GM12878 (cell line): ENCODE results near the gene FICD. TPM values are rescaled to one million over a fixed set of nuclear protein-coding genes. Genes with fewer than 3 reads are reported as not detected.

Experiments
- ATAC-seq: fragments of 200-7000 bp; cut with Tn5 transposase; 3 replicates; pipeline ENCODE4 v1.9.1; 2020; ENCODE audit warnings: mild to moderate bottlenecking, moderate library complexity
- BruUV-seq: library from RNA; stranded (reverse); fragments of 400-500 nt; replicated peaks from 2 replicates; lab custom pipeline; 2021; lab: Mats Ljungman, UMichigan
- CTCF ChIA-PET: fragments of 300-600 bp; sonication (Branson Sonifier 250); formaldehyde crosslinking; extraction: SDS; loops from one replicate; lab custom pipeline; 2021; ENCODE audit warnings: inconsistent platforms; lab: Yijun Ruan, JAX
- POLR2A ChIA-PET: fragments of 350-600 bp; formaldehyde crosslinking; extraction: SDS; loops from one replicate; lab custom pipeline; 2021; ENCODE audit warnings: inconsistent platforms; lab: Charles Lee
- RAD21 ChIA-PET: fragments of 300-600 bp; sonication (Branson Sonifier 250); formaldehyde crosslinking; loops from one replicate; lab custom pipeline; 2023; ENCODE audit warnings: antibody characterized with exemption; ENCODE audit not compliant: unreplicated experiment; lab: Charles Lee
- SMC1A ChIA-PET: fragments of 300-600 bp; sonication (Branson Sonifier 250); formaldehyde crosslinking; loops from one replicate; lab custom pipeline; 2023; ENCODE audit not compliant: unreplicated experiment, uncharacterized antibody; lab: Charles Lee
- DNase-seq: peaks from one replicate; pipeline ENCODE4 v3.0.0-alpha.2; 2011; ENCODE audit warnings: low read depth, low spot score
- FAIRE-seq: peaks from 3 replicates; lab custom pipeline; 2011; peaks lifted over from hg19 to GRCh38; lab: Jason Lieb, UNC
- H2AFZ ChIP-seq: 2 replicates; pipeline ENCODE4 v1.6.0; 2011; ENCODE audit warnings: low read depth, low read length, control low read depth; ENCODE audit not compliant: control insufficient read depth
- H3K27ac ChIP-seq: 2 replicates; pipeline ENCODE4 v1.5.1; 2011; ENCODE audit warnings: control low read depth; ENCODE audit not compliant: control insufficient read depth, insufficient read depth
- H3K27me3 ChIP-seq, 2 experiments: replicated peaks in 1 of 2; 2 replicates each; pipeline versions ENCODE4 v1.6.0 to v1.6.1; 2011; ENCODE audit warnings: low read length in 1 of 2; ENCODE audit not compliant: control insufficient read depth in 2 of 2, insufficient read depth in 2 of 2
- H3K36me3 ChIP-seq, 2 experiments: 2 replicates each; pipeline ENCODE4 v1.5.1; 2011; ENCODE audit warnings: low read length in 1 of 2; ENCODE audit not compliant: control insufficient read depth in 2 of 2, insufficient read depth in 2 of 2
- H3K4me1 ChIP-seq: 2 replicates; pipeline ENCODE4 v1.6.1; 2011; ENCODE audit warnings: mild to moderate bottlenecking, low read length, moderate library complexity, mixed read lengths; ENCODE audit not compliant: control insufficient read depth, insufficient read depth
- H3K4me2 ChIP-seq: 2 replicates; pipeline ENCODE4 v1.6.0; 2011; ENCODE audit warnings: control low read depth; ENCODE audit not compliant: control insufficient read depth, insufficient read depth
- H3K4me3 ChIP-seq: fragments of 200-600 bp; sonication (generic); 2 replicates; pipeline ENCODE4 v1.5.1; 2016
- H3K79me2 ChIP-seq: 2 replicates; pipeline ENCODE4 v1.6.0; 2011; ENCODE audit warnings: low read length; ENCODE audit not compliant: control insufficient read depth, insufficient read depth
- H3K9ac ChIP-seq: 2 replicates; pipeline ENCODE4 v1.8.0; 2011; ENCODE audit warnings: low read length, control low read depth, mixed read lengths; ENCODE audit not compliant: control insufficient read depth, insufficient read depth
- H3K9me3 ChIP-seq: replicated peaks from 3 replicates; pipeline ENCODE4 v1.5.1; 2011; ENCODE audit warnings: mild to moderate bottlenecking, low read length; ENCODE audit not compliant: control insufficient read depth, insufficient read depth
- H4K20me1 ChIP-seq: 2 replicates; pipeline ENCODE4 v1.6.0; 2011; ENCODE audit not compliant: control insufficient read depth, insufficient read depth
- ELK1 ChIP-seq: IDR thresholded peaks from 2 replicates; pipeline ENCODE4 v1.6.1; 2012; ENCODE audit warnings: low read depth, low read length, improper control_type of control experiment
- HCFC1 ChIP-seq: fragments of 150-350 bp; IDR thresholded peaks from 2 replicates; pipeline ENCODE4 v1.6.1; 2014; ENCODE audit warnings: low read length
- MLLT1 ChIP-seq: fragments of 450-650 bp; IDR thresholded peaks from 2 replicates; pipeline ENCODE4 v1.6.1; 2016; ENCODE audit warnings: mild to moderate bottlenecking
- MYB ChIP-seq: fragments of 150-350 bp; IDR thresholded peaks from 2 replicates; pipeline ENCODE4 v1.6.1; 2014; ENCODE audit warnings: mild to moderate bottlenecking, low read depth, low read length, borderline replicate concordance
- STAT1 ChIP-seq: fragments of 450-650 bp; conservative IDR thresholded peaks from 2 replicates; pipeline ENCODE4 v1.6.1; 2014; ENCODE audit warnings: antibody characterized with exemption, mild to moderate bottlenecking
- WGBS: methylation state at CpG from one replicate; pipeline ENCODE4 v1.1.6; 2016; ENCODE audit warnings: low lambda C conversion rate; ENCODE audit not compliant: insufficient replicate concordance, insufficient coverage; ENCODE audit errors: missing lambda C conversion rate; 5-methylcytosine and 5-hydroxymethylcytosine counted together
- in situ Hi-C: fragments of 300-500 bp; cut with MboI; formaldehyde crosslinking; loops from 9 replicates; pipeline ENCODE4 v1.14.3; 2018; ENCODE audit warnings: mixed read lengths
- intact Hi-C: fragments of 100-400 bp; cut with micrococcal nuclease; formaldehyde crosslinking; loops from one replicate; pipeline ENCODE4 v1.14.2; 2022; ENCODE audit not compliant: unreplicated experiment
- polyA plus RNA-seq, 11 experiments: library from polyadenylated mRNA; depleted of rRNA in 4 of 11; unstranded in 6 of 11; stranded (reverse) in 5 of 11; fragments of >200 nt; fragmentation: Nextera tagmentation in 4 of 11; fragmentation: Illumina TruSeq in 1 of 11; extraction: Ambion mirVana in 4 of 11; extraction: Trizol in 1 of 11; gene quantifications; 1 replicate in 1 of 11; 2 replicates in 10 of 11; pipeline versions ENCODE4 v1.2.1 to v1.2.3, GENCODE V29; 2011 to 2016; ENCODE audit warnings: inconsistent platforms in 2 of 11, missing spikeins in 2 of 11, low read depth in 1 of 11
- total RNA-seq, 4 experiments: library from RNA; depleted of rRNA in 3 of 4; stranded (reverse); fragments of >200 nt in 3 of 4; fragmentation: Illumina TruSeq in 1 of 4; extraction: Trizol in 1 of 4; gene quantifications; 2 replicates each; pipeline versions ENCODE4 v1.2.1 to v1.2.3, GENCODE V29; 2013 to 2021
- TF ChIP-seq, protein P1 (sequence below): fragments of 450-650 bp; IDR thresholded peaks from 2 replicates; pipeline ENCODE4 v1.6.1; 2016; ENCODE audit warnings: mild to moderate bottlenecking, moderate library complexity, borderline replicate concordance
- TF ChIP-seq, protein P2 (sequence below): fragments of 450-650 bp; IDR thresholded peaks from 2 replicates; pipeline ENCODE4 v1.6.1; 2017; ENCODE audit warnings: antibody characterized with exemption, mild to moderate bottlenecking, moderate library complexity

Gene FICD
- total and polyA plus RNA-seq, 10 of the 15 experiments (the other 5 are each of a cell fraction or from before 2014, with no cell fraction given): 1.1 to 9.4 (median 4.3) TPM

GRCh38 chr12:108477881-108478259 lies 37.2 kb upstream of the FICD start:
- FAIRE-seq (no peak), DNase-seq (no peak), ATAC-seq (no peak)
- no peak overlapping the region for H3K27ac ChIP-seq
- no peaks in the 10 kb centered on the region for H3K36me3 ChIP-seq
- no peaks in the 10 kb centered on the region for H3K27me3 ChIP-seq
- no peak for TF ChIP-seq MLLT1
- no peak for TF ChIP-seq STAT1
- ChIA-PET CTCF (no interaction called here), SMC1A (no interaction called here), RAD21 (no interaction called here), POLR2A (no interaction called here)
- H3K4me1 ChIP-seq: no peaks in the 10 kb centered on the region
- BruUV-seq: no TSS peak
- H3K79me2 ChIP-seq: no peaks in the 10 kb centered on the region
- 36% methylated on average over 6 of the region's 6 CpGs for WGBS
- intact Hi-C loops: no loop called here
- no peaks in the 10 kb centered on the region for H4K20me1 ChIP-seq
- no peak overlapping the region for H3K4me2 ChIP-seq
- H3K9me3 ChIP-seq: no peaks in the 10 kb centered on the region
- in situ Hi-C loops: no loop called here
- no peak overlapping the region for H2AFZ ChIP-seq
- no peak overlapping the region for H3K9ac ChIP-seq
- H3K4me3 ChIP-seq: no peak overlapping the region

DNA sequence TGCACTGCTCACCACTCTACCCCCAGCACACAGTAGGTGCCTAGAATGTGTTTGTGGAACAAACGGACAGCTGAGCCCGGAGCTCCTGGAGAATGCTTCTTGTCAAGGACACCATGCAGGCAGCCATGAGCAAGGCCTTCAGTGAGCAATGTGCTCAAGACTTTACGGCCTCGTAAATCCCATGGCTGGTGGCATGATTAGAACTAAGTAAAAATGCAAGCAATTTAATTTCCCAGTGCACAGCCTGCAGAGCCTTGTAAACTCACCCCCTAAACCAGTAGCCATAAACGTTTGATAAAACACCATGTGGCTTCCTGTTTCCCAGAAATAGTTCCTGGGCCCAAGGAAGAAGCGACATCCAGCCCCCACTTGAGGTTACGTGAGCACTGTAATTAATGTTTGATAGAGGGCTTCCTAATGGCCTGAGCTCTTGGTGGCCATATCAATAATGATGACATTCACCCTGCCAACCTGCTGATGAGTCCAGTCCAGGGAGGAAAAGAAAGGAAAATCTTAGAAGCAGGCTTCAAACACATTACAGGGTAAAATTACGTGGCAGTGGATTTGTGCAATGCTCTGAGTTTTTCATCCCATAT lies 36.4 kb upstream of the FICD start:
- Histone ChIP-seq H3K4me1 (no peaks in the 10 kb centered on the region), H3K27me3 (no peaks in the 10 kb centered on the region), H3K9ac (no peak overlapping the region), H3K4me2 (no peak overlapping the region), H3K4me3 (no peak overlapping the region), H3K79me2 (no peaks in the 10 kb centered on the region), H3K27ac (no peak overlapping the region), H4K20me1 (no peaks in the 10 kb centered on the region), H3K9me3 (no peaks in the 10 kb centered on the region), H2AFZ (no peak overlapping the region), H3K36me3 (no peaks in the 10 kb centered on the region)
- CTCF ChIA-PET: no interaction called here
- in situ Hi-C loops (no loop called here), intact Hi-C loops (no loop called here)
- RAD21 ChIA-PET: no interaction called here
- ATAC-seq (no peak), DNase-seq (no peak), FAIRE-seq (no peak)
- 31% methylated on average over 8 of the region's 8 CpGs for WGBS
- no TSS peak for BruUV-seq
- SMC1A ChIA-PET: no interaction called here
- POLR2A ChIA-PET: no interaction called here
- TF ChIP-seq, protein P1, sequence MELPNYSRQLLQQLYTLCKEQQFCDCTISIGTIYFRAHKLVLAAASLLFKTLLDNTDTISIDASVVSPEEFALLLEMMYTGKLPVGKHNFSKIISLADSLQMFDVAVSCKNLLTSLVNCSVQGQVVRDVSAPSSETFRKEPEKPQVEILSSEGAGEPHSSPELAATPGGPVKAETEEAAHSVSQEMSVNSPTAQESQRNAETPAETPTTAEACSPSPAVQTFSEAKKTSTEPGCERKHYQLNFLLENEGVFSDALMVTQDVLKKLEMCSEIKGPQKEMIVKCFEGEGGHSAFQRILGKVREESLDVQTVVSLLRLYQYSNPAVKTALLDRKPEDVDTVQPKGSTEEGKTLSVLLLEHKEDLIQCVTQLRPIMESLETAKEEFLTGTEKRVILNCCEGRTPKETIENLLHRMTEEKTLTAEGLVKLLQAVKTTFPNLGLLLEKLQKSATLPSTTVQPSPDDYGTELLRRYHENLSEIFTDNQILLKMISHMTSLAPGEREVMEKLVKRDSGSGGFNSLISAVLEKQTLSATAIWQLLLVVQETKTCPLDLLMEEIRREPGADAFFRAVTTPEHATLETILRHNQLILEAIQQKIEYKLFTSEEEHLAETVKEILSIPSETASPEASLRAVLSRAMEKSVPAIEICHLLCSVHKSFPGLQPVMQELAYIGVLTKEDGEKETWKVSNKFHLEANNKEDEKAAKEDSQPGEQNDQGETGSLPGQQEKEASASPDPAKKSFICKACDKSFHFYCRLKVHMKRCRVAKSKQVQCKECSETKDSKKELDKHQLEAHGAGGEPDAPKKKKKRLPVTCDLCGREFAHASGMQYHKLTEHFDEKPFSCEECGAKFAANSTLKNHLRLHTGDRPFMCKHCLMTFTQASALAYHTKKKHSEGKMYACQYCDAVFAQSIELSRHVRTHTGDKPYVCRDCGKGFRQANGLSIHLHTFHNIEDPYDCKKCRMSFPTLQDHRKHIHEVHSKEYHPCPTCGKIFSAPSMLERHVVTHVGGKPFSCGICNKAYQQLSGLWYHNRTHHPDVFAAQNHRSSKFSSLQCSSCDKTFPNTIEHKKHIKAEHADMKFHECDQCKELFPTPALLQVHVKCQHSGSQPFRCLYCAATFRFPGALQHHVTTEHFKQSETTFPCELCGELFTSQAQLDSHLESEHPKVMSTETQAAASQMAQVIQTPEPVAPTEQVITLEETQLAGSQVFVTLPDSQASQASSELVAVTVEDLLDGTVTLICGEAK: no peak
- no peak for TF ChIP-seq ELK1
- TF ChIP-seq, protein P2, sequence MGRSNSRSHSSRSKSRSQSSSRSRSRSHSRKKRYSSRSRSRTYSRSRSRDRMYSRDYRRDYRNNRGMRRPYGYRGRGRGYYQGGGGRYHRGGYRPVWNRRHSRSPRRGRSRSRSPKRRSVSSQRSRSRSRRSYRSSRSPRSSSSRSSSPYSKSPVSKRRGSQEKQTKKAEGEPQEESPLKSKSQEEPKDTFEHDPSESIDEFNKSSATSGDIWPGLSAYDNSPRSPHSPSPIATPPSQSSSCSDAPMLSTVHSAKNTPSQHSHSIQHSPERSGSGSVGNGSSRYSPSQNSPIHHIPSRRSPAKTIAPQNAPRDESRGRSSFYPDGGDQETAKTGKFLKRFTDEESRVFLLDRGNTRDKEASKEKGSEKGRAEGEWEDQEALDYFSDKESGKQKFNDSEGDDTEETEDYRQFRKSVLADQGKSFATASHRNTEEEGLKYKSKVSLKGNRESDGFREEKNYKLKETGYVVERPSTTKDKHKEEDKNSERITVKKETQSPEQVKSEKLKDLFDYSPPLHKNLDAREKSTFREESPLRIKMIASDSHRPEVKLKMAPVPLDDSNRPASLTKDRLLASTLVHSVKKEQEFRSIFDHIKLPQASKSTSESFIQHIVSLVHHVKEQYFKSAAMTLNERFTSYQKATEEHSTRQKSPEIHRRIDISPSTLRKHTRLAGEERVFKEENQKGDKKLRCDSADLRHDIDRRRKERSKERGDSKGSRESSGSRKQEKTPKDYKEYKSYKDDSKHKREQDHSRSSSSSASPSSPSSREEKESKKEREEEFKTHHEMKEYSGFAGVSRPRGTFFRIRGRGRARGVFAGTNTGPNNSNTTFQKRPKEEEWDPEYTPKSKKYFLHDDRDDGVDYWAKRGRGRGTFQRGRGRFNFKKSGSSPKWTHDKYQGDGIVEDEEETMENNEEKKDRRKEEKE: no peak
- TF ChIP-seq HCFC1: no peak
- no peak for TF ChIP-seq MYB
